ENCODE results near the gene JMY.
A peak's percentile ranks its signal among the peaks of the same experiment; 100 is the strongest.

JMY gene, protein sequence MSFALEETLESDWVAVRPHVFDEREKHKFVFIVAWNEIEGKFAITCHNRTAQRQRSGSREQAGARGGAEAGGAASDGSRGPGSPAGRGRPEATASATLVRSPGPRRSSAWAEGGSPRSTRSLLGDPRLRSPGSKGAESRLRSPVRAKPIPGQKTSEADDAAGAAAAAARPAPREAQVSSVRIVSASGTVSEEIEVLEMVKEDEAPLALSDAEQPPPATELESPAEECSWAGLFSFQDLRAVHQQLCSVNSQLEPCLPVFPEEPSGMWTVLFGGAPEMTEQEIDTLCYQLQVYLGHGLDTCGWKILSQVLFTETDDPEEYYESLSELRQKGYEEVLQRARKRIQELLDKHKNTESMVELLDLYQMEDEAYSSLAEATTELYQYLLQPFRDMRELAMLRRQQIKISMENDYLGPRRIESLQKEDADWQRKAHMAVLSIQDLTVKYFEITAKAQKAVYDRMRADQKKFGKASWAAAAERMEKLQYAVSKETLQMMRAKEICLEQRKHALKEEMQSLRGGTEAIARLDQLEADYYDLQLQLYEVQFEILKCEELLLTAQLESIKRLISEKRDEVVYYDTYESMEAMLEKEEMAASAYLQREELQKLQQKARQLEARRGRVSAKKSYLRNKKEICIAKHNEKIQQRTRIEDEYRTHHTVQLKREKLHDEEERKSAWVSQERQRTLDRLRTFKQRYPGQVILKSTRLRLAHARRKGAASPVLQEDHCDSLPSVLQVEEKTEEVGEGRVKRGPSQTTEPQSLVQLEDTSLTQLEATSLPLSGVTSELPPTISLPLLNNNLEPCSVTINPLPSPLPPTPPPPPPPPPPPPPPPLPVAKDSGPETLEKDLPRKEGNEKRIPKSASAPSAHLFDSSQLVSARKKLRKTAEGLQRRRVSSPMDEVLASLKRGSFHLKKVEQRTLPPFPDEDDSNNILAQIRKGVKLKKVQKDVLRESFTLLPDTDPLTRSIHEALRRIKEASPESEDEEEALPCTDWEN

DNA sequence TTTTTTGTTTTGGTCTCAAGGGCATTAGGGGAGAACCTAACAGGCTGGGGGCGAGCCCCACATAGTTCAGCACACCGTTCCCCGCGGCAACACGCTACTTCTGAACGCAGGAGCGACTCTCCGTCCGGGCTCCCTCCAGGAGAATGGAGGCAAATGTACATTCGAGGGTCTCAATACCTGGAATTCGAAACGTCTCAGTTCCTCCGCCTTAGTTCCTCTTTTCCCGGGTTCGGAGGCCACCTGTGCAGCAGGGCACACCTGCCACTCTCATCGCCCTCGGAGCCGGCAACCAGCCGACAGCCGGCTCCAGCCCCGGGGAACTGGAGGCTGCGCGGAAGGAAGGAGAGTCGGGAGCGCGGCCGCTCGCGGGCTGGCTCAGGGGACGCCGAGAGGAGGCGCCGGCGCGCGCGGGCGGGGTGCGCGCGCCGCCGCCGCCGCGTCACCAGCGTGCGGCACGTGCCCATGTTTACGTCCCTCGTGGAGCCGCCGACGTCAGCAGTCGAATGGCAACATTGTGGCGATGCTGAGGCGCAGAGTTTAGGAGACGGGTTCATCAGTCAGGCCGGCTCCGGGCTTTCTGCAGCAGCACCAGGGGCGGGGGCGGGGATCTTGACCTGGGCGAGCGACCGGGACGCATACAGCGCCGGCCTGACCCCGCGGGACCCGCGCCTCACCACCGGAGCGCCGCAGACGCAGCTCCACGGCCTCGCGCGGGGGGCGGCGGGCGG is at the start of gene JMY:
JMY (plus strand) TSS at position 498 of the 728 bp plus-strand sequence. CDS start 520 bp downstream, outside the sequence.
- peak; percentile 92 for DNase-seq

DNA sequence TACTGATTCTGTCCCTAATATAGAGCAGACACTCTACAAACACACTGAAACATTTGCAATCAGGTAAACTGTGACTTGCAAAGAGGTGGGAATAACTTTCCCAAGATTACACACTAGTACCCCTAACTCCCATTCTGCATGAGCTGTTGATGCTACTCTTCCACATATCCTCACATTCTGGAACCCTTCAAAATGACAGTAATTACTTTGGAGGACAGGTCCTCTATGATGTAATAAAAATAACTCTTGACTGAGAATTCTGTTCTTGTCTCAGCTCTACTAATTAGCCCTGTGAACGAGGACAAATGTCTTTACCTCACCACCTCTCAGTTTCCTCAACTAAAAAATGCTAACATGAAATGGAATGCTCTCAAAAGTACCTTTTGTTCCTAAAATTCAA is 49.5 kb upstream of the JMY start:
- no peak for DNase-seq

DNA sequence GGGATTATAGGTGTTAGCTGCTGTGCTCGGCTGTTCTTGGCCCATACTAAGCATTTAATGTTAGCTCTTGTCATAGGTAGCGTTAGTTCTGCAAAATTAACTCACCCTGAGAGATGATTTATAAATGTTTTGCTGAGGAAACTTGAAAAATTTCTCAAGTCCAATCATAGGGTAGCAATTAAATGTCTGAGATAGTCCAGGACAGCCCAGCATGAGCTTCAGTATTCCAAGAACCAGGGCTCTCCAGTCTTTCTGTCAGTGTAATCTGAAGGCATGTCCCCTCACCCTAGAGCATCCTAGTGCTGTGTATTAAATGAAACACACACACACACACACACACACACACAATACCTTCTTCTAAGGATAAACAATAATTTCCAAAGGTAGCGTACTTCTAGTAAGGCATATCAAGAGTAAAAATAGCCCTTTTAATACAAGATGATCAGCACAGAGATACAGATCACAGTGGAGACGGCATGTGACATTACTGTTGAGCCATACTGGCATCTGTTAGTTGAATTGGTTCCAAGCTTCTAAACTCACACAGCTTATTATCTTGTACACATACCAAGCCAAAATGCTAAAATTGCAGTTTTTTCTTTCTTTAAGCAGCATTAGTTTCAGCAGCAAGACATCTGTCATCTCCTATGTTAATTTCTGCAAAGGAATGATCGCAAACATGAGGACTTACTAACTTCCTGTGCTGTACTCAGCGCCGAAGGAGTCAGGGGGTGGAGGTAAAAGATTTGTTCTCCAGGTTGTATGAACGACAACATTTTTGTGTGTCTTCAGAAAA is 46.3 kb upstream of the JMY start:
- DNase-seq = no peak

DNA sequence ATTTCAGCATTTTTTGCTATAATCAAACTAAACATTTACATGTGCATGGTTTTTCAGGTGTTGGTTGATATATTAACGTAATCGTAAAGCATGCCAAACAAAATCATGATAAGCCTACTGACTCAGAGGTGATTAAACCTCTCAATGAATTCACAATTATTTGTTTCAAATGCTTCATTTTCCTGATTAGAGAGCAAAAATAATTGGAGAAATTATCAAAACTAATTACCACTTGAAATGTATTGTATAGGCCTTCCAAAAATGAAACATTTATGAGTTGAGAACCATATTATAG is 45.7 kb upstream of the JMY start:
- DNase-seq = no peak

DNA sequence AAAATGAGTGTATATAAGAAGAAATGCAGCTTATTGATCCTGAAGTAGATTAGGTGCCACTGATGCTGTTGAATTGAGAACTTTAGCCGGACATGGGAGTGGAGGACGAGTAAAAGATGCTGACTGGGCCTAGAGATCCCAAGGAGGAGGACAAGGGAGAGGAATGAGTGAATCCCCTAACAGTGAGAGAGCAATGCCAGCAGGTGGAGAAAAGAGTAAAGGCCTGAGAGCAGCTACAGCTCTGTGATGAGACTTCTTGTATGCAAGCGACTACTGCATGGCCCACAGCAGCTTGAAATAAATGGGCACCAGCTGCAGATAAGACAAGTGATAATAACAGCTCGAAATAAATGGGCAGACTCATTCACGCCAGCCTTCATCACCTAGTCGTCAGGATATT is 44.5 kb upstream of the JMY start:
- DNase-seq = no peak

DNA sequence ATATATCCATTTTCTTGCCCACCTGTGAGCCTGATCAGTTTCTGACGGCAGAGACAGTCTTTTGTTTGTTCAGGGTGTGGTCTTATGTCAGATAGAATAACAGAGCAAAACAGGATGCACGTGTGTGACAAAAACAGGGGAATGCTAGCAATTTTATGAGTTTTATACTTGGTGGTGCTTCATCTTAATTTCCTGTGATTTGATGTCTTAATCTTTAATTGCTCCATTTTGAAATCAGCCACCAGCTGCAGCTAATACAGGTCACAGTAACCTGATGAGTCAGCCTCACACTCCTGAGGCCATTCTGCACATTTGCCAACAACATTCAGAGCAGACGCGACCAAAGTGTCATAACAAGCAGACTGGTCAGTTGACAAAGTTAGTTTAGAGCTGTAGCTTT is 42.3 kb upstream of the JMY start:
- DNase-seq = no peak

DNA sequence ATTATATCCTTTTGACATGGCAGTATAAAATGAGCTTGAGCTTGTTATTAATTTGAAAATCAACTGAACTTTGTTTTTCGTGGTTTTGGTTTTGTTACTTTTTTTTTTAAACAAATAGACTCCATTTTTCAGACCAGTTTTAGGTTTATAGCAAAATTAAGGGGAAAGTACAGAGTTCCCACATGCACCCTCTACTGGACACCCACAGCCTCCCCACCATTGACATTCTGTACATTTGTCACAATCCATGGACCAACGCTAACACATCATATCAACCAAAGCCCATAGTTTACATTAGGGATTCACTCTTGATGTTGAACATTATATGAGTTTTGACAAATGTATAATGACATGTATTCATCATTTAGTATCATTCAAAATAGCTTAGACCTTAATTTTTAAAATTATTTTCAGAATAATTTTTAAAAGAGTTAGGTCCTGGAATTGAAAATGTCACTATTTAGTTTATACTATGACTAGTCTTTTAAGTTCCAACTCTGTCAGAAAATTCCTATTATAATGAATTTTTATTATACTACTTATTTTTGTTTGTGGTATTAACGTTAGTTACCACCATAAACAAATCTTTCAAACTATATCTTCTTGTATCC is 35.3 kb upstream of the JMY start:
- DNase-seq = no peak

DNA sequence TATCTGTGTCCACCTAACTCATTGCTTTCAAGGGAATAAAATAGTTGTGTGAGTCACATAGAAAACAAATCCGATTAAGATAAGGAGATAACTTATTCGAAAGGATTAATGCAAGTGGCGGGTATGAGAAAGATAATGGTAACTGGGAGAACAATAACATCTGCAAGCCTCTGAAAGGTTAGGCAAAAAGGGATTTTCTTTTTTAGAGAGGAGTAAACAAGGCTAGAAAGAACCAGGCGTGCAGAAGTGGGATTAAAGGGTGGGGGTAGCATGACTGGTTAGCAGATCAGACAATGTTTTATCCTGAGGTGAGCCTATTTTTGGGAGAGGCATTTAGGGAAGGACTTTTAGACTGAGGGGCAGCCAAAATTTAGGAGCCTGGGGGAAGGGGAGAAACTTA is 34.7 kb upstream of the JMY start:
- no peak for DNase-seq

DNA sequence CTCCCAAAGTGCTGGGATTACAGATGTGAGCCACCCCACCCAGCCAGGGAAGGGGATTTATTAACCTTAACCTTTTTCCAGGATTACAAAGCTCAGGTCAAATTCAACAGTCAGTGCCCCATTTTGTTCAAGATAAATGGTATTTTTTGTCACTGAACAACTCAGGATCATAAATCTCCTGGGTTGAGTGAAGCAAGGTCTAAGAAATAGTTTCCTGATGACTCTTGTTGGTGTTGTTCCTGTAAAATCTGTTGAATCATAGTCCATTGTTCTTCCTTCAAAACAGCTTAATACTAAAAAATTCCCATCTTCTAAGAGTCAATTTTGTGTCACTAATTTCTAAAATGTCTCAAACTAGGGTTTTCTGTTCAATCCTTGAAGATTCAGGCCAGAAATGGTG is 33.9 kb upstream of the JMY start:
- DNase-seq = no peak

DNA sequence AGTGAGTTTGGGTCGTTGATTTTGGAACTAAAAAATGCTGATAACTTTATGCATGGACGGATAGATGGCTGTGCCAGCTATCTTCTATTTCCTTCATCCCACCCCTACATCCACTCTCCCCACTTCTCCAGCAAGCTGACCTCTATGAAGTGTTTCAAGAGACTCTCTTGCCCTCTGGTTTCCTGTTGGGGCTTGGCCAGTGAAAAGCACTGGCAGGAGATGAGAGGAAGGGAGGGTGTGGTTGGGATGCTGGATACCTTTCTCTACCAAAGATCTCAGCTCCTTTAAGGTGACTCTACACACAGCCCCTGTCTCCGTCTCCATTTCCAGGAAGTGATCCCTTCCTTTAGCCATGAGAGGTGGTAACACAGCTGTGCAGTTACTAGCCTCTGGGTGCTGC is 30.0 kb upstream of the JMY start:
- DNase-seq = no peak

DNA sequence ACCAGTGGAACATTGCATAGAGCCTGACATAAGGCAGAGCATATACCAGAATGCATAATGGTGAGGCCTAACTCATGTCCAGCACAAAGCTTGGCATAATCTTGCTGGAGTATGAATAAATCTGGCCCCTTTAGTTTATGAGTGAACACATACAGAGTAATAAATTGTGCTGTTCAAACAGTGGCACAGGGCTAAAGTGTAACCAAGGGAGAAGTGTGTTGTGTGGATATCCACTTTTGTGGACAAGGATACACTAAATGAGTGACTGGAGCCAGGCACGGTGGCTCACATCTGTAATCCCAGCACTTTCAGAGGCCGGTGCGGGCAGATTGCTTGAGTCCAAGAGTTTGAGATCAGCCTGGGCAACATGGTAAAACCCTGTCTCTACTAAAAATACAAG is 29.4 kb upstream of the JMY start:
- DNase-seq = no peak

DNA sequence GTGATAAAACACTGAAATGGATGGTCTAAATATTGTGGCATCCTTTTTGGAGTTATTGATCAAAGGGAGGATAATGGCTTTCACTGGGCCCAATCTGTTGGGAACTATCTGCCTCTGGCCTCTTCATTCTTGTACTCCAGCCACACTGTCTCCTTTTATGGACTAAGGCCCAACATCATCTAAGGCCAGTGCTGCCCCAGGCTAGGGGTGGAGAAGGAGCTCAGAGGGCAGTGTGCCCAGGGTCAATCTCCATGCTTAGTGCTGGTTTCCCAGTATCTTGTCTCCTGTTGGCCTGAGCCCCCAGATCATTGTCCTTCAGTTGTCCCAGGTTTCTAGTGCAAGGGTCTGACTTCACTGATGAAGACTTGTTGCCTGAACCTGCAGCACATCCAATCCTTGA is 26.4 kb upstream of the JMY start:
- no peak for DNase-seq

DNA sequence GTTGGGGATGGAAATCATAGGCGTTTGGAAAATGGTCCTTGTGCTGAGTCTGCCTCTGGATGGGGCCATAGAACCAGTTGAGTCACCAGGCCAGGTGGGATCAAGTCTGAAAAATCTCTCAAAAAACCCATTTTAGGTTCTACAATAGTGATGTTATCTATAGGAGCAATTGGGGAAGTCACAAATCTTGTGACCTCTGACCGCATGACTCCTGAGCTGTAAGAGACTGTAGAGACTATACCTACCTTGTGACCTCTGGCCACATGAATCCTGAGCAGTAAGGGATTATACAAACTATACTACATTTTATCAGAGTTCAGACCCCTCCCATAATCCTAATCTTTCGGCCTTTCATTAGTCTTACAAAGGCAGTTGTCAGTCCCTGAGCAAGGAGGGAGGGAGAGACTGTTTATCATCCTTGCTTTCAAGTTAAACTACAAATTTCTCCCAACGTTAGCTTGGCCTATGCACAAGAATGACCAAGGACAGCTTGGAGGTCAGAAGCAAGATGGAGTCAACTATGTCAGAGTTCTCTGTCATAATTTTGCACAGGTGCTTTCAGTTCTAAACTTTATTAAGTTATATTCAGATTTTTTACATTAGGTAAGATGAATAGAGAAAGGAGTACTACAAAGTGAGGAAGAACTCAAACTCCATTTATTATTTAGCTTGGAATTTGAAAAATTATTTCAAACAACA is 11.5 kb upstream of the JMY start:
- no peak for DNase-seq

DNA sequence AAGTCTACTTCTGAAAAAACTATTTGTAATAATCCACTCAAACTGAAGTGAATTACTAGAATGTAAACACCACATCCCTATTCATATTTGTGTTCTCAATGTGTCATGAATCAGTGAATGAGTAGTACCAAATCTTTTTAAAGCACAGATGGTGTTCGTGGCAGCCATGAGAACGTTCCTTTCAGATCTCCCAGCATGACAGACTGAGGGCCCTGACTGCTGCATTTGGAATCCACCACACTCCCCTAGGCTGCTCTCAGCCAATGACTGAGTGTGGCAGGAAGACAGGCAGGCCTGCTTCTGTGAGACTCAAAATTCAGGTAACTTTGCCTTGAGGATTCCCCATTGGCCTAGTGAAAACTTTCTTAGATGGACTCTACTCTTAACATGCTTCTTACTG is 10.9 kb upstream of the JMY start:
- DNase-seq = no peak

DNA sequence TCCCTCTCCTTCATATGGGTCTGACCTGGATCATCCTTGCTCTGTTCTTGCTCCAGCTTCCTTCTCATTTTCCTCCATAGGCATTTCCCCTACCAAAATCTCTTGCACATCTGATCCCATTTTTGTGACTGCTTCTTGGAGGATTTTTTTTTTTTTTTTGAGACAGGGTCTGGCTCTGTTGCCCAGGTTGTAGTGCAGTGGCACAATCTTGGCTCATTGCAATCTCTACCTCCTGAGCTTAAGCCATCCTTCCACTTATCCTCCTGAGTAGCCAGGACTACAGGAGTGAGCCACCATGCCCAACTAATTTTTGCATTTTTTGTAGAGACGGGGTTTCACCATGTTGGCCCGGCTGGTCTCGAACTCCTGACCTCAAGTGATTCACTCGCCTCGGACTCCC is 10.5 kb upstream of the JMY start:
- DNase-seq = no peak

DNA sequence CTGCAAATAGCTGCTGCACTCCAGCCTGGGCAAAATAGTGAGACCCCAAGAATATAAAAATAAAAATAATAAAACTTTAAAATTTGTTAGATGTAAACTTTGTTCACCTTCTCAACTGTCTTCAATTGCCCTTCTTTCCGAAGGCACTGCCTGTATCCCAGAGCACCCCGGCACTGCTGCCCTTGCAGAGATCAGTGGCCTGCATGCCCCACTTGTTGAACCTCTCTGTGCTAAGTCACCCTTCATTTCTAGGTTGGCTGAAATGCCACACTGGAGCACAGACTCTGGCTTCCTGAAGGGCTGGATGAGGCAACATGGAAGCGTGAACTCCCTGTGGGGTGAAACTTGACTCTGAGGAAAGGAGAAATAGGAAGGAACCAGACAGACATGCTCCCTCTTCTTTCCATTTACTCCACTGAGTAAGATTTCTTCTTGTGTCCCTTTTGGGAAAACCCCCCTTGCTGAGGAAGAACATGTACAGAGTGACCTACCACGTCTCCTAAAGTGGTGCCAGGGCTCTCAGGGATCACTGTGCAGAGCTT is 8.4 kb upstream of the JMY start:
- no peak for DNase-seq

DNA sequence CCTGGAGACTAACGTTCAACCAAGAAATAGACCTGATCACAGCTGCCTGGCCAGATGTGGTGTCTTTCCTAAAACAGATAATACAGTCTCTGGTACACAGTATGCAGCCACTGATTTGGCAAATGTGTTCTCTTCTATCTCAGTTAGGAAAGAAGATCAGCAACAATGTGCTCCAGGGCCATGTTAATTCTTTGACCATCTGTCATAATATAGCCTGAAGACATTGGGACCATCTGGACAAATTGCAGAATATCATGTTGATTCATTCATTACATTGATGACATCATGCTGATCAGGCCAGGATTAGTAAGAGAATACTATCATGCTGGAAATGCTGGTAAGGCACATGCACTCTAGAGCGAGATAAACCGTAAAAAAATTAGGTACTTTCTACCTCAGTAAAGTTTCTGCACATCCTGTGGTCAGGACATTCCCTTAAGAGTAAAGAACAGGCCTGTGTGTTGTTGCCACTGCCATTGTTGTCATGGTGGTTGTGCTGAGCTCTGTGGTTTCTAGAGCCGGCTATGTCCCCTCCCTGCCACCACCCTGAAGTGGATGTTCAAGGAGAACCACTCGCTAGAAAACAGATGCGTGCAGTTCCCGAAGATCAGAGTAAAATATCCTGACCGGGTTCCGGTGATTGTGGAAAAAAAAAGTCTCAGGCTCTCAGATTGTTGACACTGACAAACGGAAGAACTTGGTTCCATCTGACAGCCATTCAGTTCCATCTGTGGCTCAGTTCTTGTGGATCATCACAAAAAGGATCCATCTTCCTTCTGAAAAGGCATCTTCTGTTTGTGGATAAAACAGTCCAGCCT is 6.4 kb upstream of the JMY start:
- no peak for DNase-seq

DNA sequence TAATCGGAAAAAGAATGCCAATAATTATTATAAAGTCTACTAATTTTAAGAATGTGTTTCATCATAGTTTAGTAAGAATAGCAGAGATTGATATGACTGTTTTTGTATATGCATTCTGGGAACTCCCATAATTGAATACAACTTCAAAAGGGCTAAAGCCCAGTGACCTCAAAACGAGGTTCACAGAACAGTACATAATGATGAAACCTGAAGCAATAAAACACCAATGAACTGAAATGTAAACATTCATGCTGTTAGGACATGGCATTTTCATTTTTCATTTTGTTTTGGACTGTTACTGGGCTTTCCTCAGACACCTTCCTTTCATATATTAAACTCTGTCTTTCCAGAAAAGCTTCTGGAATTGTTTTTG is 684 bp upstream of the JMY start:
- DNase-seq = no peak

DNA sequence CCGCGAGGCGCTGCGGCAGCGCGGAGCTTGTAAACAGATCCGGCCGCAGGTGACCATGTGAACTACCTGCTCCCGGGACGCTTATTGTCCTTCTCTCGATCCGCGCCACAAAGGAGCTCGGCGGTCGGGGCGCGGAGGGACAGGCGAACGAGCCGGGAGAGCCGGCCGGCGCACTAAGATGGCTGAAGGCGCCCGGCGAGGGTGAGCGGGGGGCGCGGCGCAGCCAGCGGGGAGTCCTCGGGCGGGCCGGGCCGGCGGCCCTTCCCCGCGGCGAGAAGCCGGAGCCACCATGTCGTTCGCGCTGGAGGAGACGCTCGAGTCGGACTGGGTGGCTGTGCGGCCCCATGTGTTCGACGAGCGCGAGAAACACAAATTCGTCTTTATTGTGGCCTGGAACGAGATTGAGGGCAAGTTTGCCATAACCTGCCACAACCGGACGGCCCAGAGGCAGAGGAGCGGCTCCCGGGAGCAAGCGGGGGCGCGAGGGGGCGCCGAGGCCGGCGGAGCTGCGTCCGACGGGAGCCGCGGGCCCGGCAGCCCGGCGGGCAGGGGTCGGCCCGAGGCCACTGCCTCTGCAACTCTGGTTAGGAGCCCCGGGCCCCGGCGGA is 535 bp downstream of the JMY start:
- no peak for DNase-seq
